GM12865 (cell line): ENCODE results near the gene FAM3D.
A peak's percentile ranks its signal among the peaks of the same experiment; 100 is the strongest.

Source experiments
- DNase-seq: peaks from one replicate; pipeline ENCODE4 v3.0.0; 2010; ENCODE audit warnings: low read depth
- H3K4me3 ChIP-seq: 2 replicates; pipeline ENCODE4 v1.5.1; 2011; ENCODE audit warnings: mild to moderate bottlenecking, low read depth, low read length, control low read depth
- CTCF ChIP-seq: IDR thresholded peaks from 2 replicates; pipeline ENCODE4 v1.5.1; 2011; ENCODE audit warnings: low read length, control low read depth, low read depth, inconsistent platforms; ENCODE audit not compliant: insufficient read depth; ENCODE audit errors: missing control alignments

The FAM3D gene

GRCh38 chr3:58585005-58585786 is 81.4 kb downstream of the FAM3D start:
- peak; percentile 61 for DNase-seq
- peak; percentile 67 for TF ChIP-seq CTCF
- H3K4me3 ChIP-seq, result peak overlapping the region; percentile 47

- peak overlapping the region; percentile 47 for H3K4me3 ChIP-seq
- no peak for TF ChIP-seq CTCF
- DNase-seq, result no peak
Measured at GRCh38 chr3:58584690-58585004, 81.9 kb downstream of the FAM3D start.
